A549 (cell line): Measurements from ENCODE around the gene NPHS1. TPM values are rescaled to one million over a fixed set of nuclear protein-coding genes. Genes with fewer than 3 reads are reported as not detected.

Experiments used
- ATAC-seq, 2 experiments: fragments of 200-7000 bp in 1 of 2; fragments of >200 bp in 1 of 2; cut with Nextera tagmentation in 1 of 2; cut with Tn5 transposase in 1 of 2; 3 replicates each; pipeline versions ENCODE4 v1.8.0 to v1.9.1; 2018 to 2020; ENCODE audit warnings: mild to moderate bottlenecking in 1 of 2, moderate library complexity in 1 of 2
- CTCF ChIA-PET: fragments of 300-600 bp; sonication (Branson Sonifier 250); formaldehyde crosslinking; extraction: SDS; loops from one replicate; lab custom pipeline; 2021; ENCODE audit warnings: antibody characterized with exemption, inconsistent platforms; lab: Yijun Ruan, JAX
- POLR2A ChIA-PET: fragments of 350-600 bp; formaldehyde crosslinking; extraction: SDS; loops from one replicate; lab custom pipeline; 2021; ENCODE audit warnings: antibody characterized with exemption, inconsistent platforms; lab: Yijun Ruan, JAX
- DNase-seq, 2 experiments: peaks; one replicate each; pipeline versions ENCODE4 v3.0.0 to v3.0.0-alpha.2; 2011 to 2016; ENCODE audit warnings: low read depth in 1 of 2, low spot score in 1 of 2
- FAIRE-seq: peaks from 2 replicates; lab custom pipeline; 2011; peaks lifted over from hg19 to GRCh38; lab: Jason Lieb, UNC
- H3K27ac ChIP-seq, 2 experiments: fragments of >200 bp; sonication (Bioruptor Twin); formaldehyde crosslinking; 3 replicates each; pipeline ENCODE4 v1.5.1; 2016 to 2017
- H3K4me1 ChIP-seq: fragments of >200 bp; sonication (Bioruptor Twin); formaldehyde crosslinking; 3 replicates; pipeline ENCODE4 v1.6.1; 2016
- H3K4me2 ChIP-seq: fragments of >200 bp; sonication (Bioruptor Twin); formaldehyde crosslinking; 3 replicates; pipeline ENCODE4 v1.6.1; 2016
- H3K4me3 ChIP-seq: fragments of >200 bp; sonication (Bioruptor Twin); formaldehyde crosslinking; 3 replicates; pipeline ENCODE4 v1.5.1; 2016
- H3K9me3 ChIP-seq: fragments of >200 bp; sonication (Bioruptor Twin); formaldehyde crosslinking; 3 replicates; pipeline ENCODE4 v1.6.1; 2016
- BHLHE40 ChIP-seq: IDR thresholded peaks from 2 replicates; pipeline ENCODE4 v1.6.1; 2012; ENCODE audit warnings: low read depth, low read length, inconsistent platforms
- CBX2 ChIP-seq: fragments of 200-600 bp; sonication (generic); IDR thresholded peaks from 2 replicates; pipeline ENCODE4 v1.6.1; 2016; ENCODE audit warnings: low read depth, mild to moderate bottlenecking, borderline replicate concordance
- CBX8 ChIP-seq: fragments of 200-600 bp; sonication (generic); IDR thresholded peaks from 2 replicates; pipeline ENCODE4 v1.6.1; 2016
- CEBPB ChIP-seq, 2 experiments: fragments of >200 bp in 1 of 2; sonication (Bioruptor Twin) in 1 of 2; formaldehyde crosslinking in 1 of 2; IDR thresholded peaks; 2 replicates each; pipeline ENCODE4 v1.6.1; 2012 to 2016
- CHD2 ChIP-seq: fragments of 150-350 bp; IDR thresholded peaks from 2 replicates; pipeline ENCODE4 v1.6.1; 2014; ENCODE audit warnings: low read length; ENCODE audit not compliant: partially characterized antibody
- E2F6 ChIP-seq: IDR thresholded peaks from 2 replicates; pipeline ENCODE4 v1.6.1; 2012; ENCODE audit warnings: low read depth, borderline replicate concordance
- EHF ChIP-seq: fragments of 250-450 bp; sonication (Bioruptor Pico); IDR thresholded peaks from 2 replicates; pipeline ENCODE4 v1.5.0; 2020; ENCODE audit warnings: mild to moderate bottlenecking
- EHMT2 ChIP-seq: fragments of 200-600 bp; sonication (generic); IDR thresholded peaks from 2 replicates; pipeline ENCODE4 v1.6.1; 2016; ENCODE audit warnings: antibody characterized with exemption, low read depth, mild to moderate bottlenecking, moderate library complexity
- ELK1 ChIP-seq: fragments of 150-350 bp; IDR thresholded peaks from 2 replicates; pipeline ENCODE4 v1.6.1; 2014; ENCODE audit warnings: low read depth, mild to moderate bottlenecking, low read length
- EP300 ChIP-seq, 2 experiments: fragments of >200 bp; sonication (Bioruptor Twin); formaldehyde crosslinking; IDR thresholded peaks; 2 replicates in 1 of 2; 3 replicates in 1 of 2; pipeline ENCODE4 v1.6.1; 2016 to 2017
- ESRRA ChIP-seq: fragments of 150-350 bp; IDR thresholded peaks from 2 replicates; pipeline ENCODE4 v1.6.1; 2014; ENCODE audit warnings: mild to moderate bottlenecking, low read length, borderline replicate concordance
- FOSB ChIP-seq: fragments of 250-450 bp; sonication (Bioruptor Pico); IDR thresholded peaks from 2 replicates; pipeline ENCODE4 v1.5.0; 2020; ENCODE audit warnings: mild to moderate bottlenecking, moderate library complexity
- FOSL2 ChIP-seq, 2 experiments: fragments of 450-650 bp in 1 of 2; fragments of >200 bp in 1 of 2; sonication (Bioruptor Twin) in 1 of 2; formaldehyde crosslinking; IDR thresholded peaks; 2 replicates each; pipeline versions ENCODE4 v1.5.0 to v1.6.1; 2016 to 2020; ENCODE audit warnings: mild to moderate bottlenecking in 1 of 2, moderate library complexity in 1 of 2
- HEYL ChIP-seq: fragments of 250-450 bp; sonication (Bioruptor Pico); IDR thresholded peaks from 2 replicates; pipeline ENCODE4 v1.8.0; 2021; ENCODE audit warnings: mild to moderate bottlenecking, moderate library complexity
- HOXA7 ChIP-seq: fragments of 250-450 bp; sonication (Bioruptor Pico); IDR thresholded peaks from 2 replicates; pipeline ENCODE4 v1.5.0; 2020; ENCODE audit warnings: mild to moderate bottlenecking, moderate library complexity
- HOXB13 ChIP-seq: fragments of 250-450 bp; sonication (Bioruptor Pico); IDR thresholded peaks from 2 replicates; pipeline ENCODE4 v1.5.0; 2020; ENCODE audit warnings: low read depth, mild to moderate bottlenecking, moderate library complexity
- JUNB ChIP-seq: fragments of >200 bp; sonication (Bioruptor Twin); formaldehyde crosslinking; IDR thresholded peaks from 2 replicates; pipeline ENCODE4 v1.6.1; 2016
- MAZ ChIP-seq: fragments of 150-350 bp; IDR thresholded peaks from 2 replicates; pipeline ENCODE4 v1.6.1; 2014; ENCODE audit warnings: antibody characterized with exemption, low read depth, low read length, borderline replicate concordance
- NPAS2 ChIP-seq: fragments of 250-450 bp; sonication (Bioruptor Pico); IDR thresholded peaks from 2 replicates; pipeline ENCODE4 v1.8.0; 2022; ENCODE audit warnings: mild to moderate bottlenecking, moderate library complexity, borderline replicate concordance
- PBX3 ChIP-seq: IDR thresholded peaks from 2 replicates; pipeline ENCODE4 v1.6.1; 2012
- POLR2AphosphoS2 ChIP-seq: conservative IDR thresholded peaks from 2 replicates; pipeline ENCODE4 v1.6.1; 2012; ENCODE audit warnings: low read length, improper control_type of control experiment, inconsistent platforms
- RARB ChIP-seq: fragments of 250-450 bp; sonication (Bioruptor Pico); IDR thresholded peaks from 2 replicates; pipeline ENCODE4 v1.8.0; 2021; ENCODE audit warnings: mild to moderate bottlenecking, moderate library complexity
- SMC3 ChIP-seq: fragments of >200 bp; sonication (Bioruptor Twin); formaldehyde crosslinking; IDR thresholded peaks from 3 replicates; pipeline ENCODE4 v1.6.1; 2018; ENCODE audit warnings: inconsistent platforms
- TFCP2L1 ChIP-seq: fragments of 250-450 bp; sonication (Bioruptor Pico); IDR thresholded peaks from 2 replicates; pipeline ENCODE4 v1.5.0; 2021; ENCODE audit warnings: mild to moderate bottlenecking
- USF2 ChIP-seq: fragments of 450-650 bp; IDR thresholded peaks from 2 replicates; pipeline ENCODE4 v1.6.1; 2014; ENCODE audit warnings: antibody characterized with exemption
- ZC3H11A ChIP-seq: fragments of 450-650 bp; IDR thresholded peaks from 2 replicates; pipeline ENCODE4 v1.6.1; 2014; ENCODE audit warnings: antibody characterized with exemption, mild to moderate bottlenecking
- ZNF302 ChIP-seq: fragments of 250-450 bp; sonication (Bioruptor Pico); IDR thresholded peaks from 2 replicates; pipeline ENCODE4 v1.9.0; 2021; ENCODE audit warnings: inconsistent platforms, mild to moderate bottlenecking, moderate library complexity
- WGBS: methylation state at CpG from one replicate; pipeline ENCODE4 v1.1.6; 2017; ENCODE audit errors: missing lambda C conversion rate; 5-methylcytosine and 5-hydroxymethylcytosine counted together
- polyA plus RNA-seq, 4 experiments: library from polyadenylated mRNA; depleted of rRNA in 3 of 4; stranded (reverse); fragments of >200 nt; fragmentation: RNase III in 1 of 4; extraction: RNeasy Plus Mini Kit Qiagen cat#74134 plus additional on column Dnase treatment in 1 of 4; gene quantifications; 2 replicates in 3 of 4; 3 replicates in 1 of 4; pipeline ENCODE4 v1.2.3, GENCODE V29; 2011 to 2017

NPHS1 gene
- polyA plus RNA-seq, 2 of the 4 experiments (the other 2 are of a cell fraction), result 0.27 TPM

GRCh38 chr19:35784503-35785338 lies 67.6 kb downstream of the NPHS1 start (continued):
- no peak for TF ChIP-seq RARB (CRISPR knock-in tag)
- TF ChIP-seq FOSB, result no peak
- no peak for TF ChIP-seq ESRRA
- TF ChIP-seq FOSL2 (IDR thresholded peaks at IDR 0.05), result no peak
- no peak for TF ChIP-seq FOSL2 (CRISPR knock-in tag; IDR thresholded peaks at IDR 0.05)
- no peak for TF ChIP-seq EHMT2
- TF ChIP-seq ZC3H11A, result no peak
- TF ChIP-seq TFCP2L1 (CRISPR knock-in tag), result no peak
- TF ChIP-seq HOXA7, result no peak
- TF ChIP-seq HEYL (CRISPR knock-in tag), result no peak
- TF ChIP-seq HOXB13 (CRISPR knock-in tag), result no peak

DNA sequence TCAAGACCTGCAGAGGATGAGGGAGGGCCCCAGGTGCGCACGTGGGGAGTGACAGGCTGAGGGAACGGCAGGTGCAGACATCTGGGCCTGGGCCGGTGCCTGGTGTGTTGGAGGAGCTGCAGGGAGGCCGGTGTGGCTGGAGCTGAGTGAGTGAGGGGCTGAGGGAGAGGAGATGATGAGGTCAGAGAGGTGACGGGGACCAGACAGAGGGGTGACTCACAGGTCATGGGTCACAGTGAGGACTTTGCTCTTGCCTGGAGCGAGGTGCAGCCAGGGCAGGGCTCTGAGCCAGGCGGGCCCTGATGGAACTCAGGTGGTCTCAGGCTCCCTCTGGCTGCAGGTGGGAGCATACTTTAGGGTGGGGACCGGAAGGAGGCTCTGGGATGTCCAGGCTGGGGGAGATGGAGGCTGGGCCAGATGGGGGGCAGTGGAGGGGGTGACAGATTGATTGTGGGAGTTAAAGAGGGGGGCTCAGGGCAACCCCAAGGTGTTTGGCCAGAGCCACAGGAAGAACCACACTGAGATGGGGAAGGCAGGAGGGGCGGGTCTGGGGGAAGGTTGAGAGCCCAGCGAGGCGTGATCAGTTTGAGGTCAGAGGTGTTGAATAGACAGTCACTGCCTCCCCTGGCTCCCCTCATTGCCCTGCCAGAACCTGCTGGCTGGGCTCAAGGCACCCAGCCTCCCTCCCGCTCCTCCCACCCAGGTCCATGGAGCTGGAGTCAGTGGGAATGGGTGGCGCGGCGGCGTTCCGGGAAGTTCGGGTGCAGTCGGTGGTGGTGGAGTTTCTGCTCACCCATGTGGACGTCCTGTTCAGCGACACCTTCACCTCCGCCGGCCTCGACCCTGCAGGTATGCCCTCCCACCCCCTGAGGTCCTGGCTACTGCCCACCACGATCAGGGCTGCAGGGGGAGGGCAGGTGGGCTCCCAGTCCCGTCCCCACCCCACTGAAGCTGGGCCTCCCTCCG lies 68.6 kb downstream of the NPHS1 start:
- ChIA-PET CTCF (interaction anchor here (1.0 to 1.9 kb wide), 4 partner anchors 10 to 147 kb away, joined by 3 to 5 read pairs (median 4); no protein-coding TSS in a partner anchor), POLR2A (no interaction called here)
- Histone ChIP-seq H3K4me3 (no peak overlapping the region), H3K27ac (no peak overlapping the region), H3K9me3 (no peaks in the 10 kb centered on the region)
- FAIRE-seq (no peak), DNase-seq (no peak)
- 80% methylated on average over 27 of the region's 28 CpGs for WGBS
- no peak for TF ChIP-seq ZNF302
- TF ChIP-seq FOSL2 (IDR thresholded peaks at IDR 0.05), result no peak
- peak; percentile 14; the same call in 1 of the 2 replicates for TF ChIP-seq FOSL2 (CRISPR knock-in tag; IDR thresholded peaks at IDR 0.05)
- TF ChIP-seq, all 56 proteins: peak for 1
- ATAC-seq, result no peak
- Histone ChIP-seq H3K4me1 (no peaks in the 10 kb centered on the region), H3K4me2 (no peak overlapping the region)

- CTCF ChIA-PET, result interaction anchor here (1.2 to 1.7 kb wide), 2 partner anchors 9 to 12 kb away, joined by 3 to 5 read pairs; no protein-coding TSS in a partner anchor
- no peak for FAIRE-seq
- ATAC-seq, result no peak
- POLR2A ChIA-PET, result no interaction called here
- Histone ChIP-seq H3K4me3 (no peak overlapping the region), H3K4me2 (no peak overlapping the region), H3K27ac (no peak overlapping the region), H3K9me3 (no peaks in the 10 kb centered on the region), H3K4me1 (no peaks in the 10 kb centered on the region)
- 89% methylated on average over 12 of the region's 12 CpGs for WGBS
- DNase-seq, result no peak
- TF ChIP-seq MAZ (no peak), SMC3 (no peak)
These were observed 69.7 kb downstream of the NPHS1 start for GRCh38 chr19:35782589-35782988.

GRCh38 chr19:35781650-35782049 lies 70.7 kb downstream of the NPHS1 start:
- peak in 1 of 2 experiments; percentile 11; a peak in 2 of 6 replicates for ATAC-seq
- WGBS, result 75% methylated on average over 9 of the region's 9 CpGs
- DNase-seq, result no peak
- Histone ChIP-seq H3K27ac (no peak overlapping the region), H3K9me3 (no peaks in the 10 kb centered on the region), H3K4me1 (no peaks in the 10 kb centered on the region), H3K4me3 (no peak overlapping the region), H3K4me2 (no peak overlapping the region)
- ChIA-PET POLR2A (no interaction called here), CTCF (interaction anchor here (1.2 to 1.7 kb wide), 2 partner anchors 8 to 13 kb away, joined by 3 to 5 read pairs; no protein-coding TSS in a partner anchor)
- no peak for FAIRE-seq
- TF ChIP-seq PBX3 (no peak), EHF (CRISPR knock-in tag) (no peak), CHD2 (no peak), ELK1 (no peak), E2F6 (no peak), CBX2 (no peak), USF2 (no peak), POLR2AphosphoS2 (no peak), NPAS2 (CRISPR knock-in tag) (no peak), EP300 (IDR thresholded peaks at IDR 0.05) (no peak), BHLHE40 (no peak), JUNB (no peak), CBX8 (no peak), CEBPB (IDR thresholded peaks at IDR 0.05) (no peak)
